ENCODE measurements around the gene TRUB2.

TRUB2 gene

DNA sequence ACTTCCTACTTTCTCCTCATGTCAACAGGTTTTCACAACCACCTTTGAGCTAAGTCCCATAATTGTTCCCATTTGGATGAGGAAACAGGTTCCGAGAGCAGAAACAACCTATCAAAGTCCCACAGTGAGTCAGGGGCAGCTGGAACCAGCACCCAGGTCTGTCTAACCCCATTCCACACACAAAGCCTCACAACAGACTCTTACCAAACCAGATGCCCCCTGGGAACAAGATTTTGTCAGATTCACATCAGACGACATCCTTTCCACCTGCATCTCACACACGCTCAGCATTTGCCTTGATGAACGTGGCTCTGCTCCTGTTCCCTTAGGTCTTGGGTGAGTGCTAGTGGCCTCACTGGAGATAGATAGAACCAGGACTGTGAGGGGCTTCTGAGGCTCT, 29.2 kb downstream of the TRUB2 start:
- in situ Hi-C loops (cut with MboI; ENCODE audit: low pct_unique_long_range_greater_than_20kb, low sequenced_read_pairs, unreplicated experiment): no loop called here

DNA sequence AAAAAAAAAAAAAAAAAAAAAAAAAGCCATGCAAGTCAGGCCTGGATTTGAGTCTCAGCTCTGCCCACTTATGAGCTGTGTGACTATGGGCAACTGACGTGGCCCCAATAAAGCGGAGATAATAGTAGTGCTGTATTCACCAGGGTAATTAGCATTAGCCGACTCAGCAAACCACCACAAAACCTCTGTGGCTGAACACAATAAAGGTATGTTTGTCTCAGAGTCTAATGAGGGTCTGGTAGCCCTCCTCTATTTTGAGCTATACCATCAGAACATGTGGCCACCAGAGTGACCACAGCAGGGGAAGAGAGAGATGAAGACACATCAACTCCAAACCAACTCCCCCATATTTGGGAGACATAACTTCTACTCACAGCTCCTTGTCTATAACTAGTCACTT, 30.2 kb downstream of the TRUB2 start:
- DNase-seq (ENCODE audit: low spot score): no peak
- in situ Hi-C loops (cut with MboI; ENCODE audit: low pct_unique_long_range_greater_than_20kb, low sequenced_read_pairs, unreplicated experiment): no loop called here
- TF ChIP-seq, protein P1, sequence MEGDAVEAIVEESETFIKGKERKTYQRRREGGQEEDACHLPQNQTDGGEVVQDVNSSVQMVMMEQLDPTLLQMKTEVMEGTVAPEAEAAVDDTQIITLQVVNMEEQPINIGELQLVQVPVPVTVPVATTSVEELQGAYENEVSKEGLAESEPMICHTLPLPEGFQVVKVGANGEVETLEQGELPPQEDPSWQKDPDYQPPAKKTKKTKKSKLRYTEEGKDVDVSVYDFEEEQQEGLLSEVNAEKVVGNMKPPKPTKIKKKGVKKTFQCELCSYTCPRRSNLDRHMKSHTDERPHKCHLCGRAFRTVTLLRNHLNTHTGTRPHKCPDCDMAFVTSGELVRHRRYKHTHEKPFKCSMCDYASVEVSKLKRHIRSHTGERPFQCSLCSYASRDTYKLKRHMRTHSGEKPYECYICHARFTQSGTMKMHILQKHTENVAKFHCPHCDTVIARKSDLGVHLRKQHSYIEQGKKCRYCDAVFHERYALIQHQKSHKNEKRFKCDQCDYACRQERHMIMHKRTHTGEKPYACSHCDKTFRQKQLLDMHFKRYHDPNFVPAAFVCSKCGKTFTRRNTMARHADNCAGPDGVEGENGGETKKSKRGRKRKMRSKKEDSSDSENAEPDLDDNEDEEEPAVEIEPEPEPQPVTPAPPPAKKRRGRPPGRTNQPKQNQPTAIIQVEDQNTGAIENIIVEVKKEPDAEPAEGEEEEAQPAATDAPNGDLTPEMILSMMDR (IDR thresholded peaks at IDR 0.05; ENCODE audit: extremely low read depth, insufficient read depth, missing control alignments): no peak

More for the DNA sequence above, 29.2 kb downstream of the TRUB2 start:
- TF ChIP-seq, protein P1 (IDR thresholded peaks at IDR 0.05; ENCODE audit: extremely low read depth, insufficient read depth, missing control alignments): no peak
- no peak for DNase-seq (ENCODE audit: low spot score)

DNA sequence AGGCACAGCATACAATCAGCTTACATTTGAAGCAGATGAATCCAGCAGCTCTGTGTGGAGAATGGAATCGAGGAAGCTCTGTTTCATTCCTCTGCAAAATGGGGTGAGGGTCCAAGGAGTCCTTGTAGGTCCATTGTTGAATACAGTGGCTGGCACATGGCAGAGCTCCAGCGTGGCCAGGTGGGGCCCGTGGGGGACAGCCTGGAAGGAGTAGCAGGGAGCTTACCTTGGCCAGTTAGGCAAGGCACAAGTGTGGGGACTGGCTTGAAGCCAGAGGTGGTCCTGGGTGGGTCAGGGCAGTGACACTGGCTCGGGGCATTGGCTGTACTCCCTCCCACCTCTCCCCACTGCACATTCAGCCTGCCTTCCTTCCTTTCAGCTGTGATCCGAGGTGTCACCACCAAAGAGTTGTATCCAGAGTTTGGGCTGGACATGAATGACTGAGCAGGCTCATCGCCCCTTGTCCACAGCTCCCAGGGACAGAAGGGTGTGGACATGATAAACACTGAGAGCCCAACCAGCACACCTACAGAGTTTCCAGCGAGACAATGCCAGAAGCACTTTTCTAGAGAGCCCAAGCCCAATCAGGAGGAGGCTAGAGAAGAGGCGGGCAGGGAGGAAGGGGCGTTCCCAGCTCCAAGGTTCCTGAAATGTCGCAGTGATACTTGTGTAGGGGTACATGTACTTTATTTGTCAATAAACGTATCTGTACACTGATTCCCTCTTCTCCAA, 33.8 kb downstream of the TRUB2 start:
- no peak for DNase-seq (ENCODE audit: low spot score)
- TF ChIP-seq, protein P1 (IDR thresholded peaks at IDR 0.05; ENCODE audit: extremely low read depth, insufficient read depth, missing control alignments): no peak
- in situ Hi-C loops (cut with MboI; ENCODE audit: low pct_unique_long_range_greater_than_20kb, low sequenced_read_pairs, unreplicated experiment): no loop called here

DNA sequence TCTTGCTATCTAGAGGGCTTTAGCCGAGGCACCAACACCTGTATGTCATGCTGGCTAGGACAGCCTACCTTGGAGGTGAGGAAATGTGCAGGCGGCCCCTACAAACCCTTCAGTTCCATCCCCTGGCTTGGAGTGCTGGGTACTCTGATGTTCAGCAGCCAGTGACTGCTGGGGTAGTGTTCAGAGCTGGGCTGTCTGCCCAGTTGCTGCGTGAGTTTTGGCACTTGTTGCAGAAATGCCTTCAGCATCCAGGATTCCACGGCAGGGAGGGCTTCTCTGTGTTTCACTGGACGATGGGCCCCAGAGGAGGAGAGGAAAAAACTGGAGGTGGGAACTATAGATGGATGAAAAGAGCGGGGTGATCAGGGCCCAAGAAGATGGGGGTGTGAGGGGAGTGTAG, 35.8 kb downstream of the TRUB2 start:
- in situ Hi-C loops (cut with MboI; ENCODE audit: low pct_unique_long_range_greater_than_20kb, low sequenced_read_pairs, unreplicated experiment): no loop called here
- TF ChIP-seq, protein P1 (IDR thresholded peaks at IDR 0.05; ENCODE audit: extremely low read depth, insufficient read depth, missing control alignments): no peak
- DNase-seq (ENCODE audit: low spot score): no peak

DNA sequence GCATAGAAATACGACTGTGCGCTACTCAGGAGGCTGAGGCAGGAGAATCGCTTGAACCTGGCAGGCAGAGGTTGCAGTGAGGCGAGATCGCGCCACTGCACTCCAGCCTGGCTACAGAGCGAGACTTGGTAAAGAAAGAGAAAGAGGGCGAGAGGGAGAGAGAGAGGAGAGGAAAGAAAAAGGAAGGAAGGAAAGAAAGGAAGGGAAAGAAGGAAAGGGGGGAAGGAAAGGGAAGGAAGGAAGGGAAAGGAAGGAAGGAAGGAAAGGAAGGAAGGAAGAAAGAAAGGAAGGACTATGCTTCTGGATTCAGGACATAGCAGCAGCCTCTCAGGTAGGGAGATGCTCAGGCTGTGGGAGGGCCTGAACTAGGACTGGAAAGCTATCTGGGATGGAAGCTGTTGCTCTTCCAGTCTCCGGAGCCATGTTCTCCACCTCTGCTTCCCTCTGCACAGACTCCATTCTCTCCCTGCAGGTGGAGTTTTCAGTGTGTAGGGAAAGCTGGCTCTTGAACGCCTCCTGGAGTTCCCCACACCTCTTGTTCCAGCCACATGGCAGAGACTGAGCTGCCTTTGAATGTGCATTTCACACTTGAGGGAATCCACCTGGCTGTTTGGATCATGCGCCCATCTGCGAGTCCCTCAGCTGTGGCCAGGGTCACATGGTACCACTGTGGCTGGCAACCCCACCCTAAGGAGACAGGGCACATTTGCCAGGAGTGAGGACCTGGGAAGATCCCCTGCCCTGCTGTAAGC, 37.0 kb downstream of the TRUB2 start:
- in situ Hi-C loops (cut with MboI; ENCODE audit: low pct_unique_long_range_greater_than_20kb, low sequenced_read_pairs, unreplicated experiment): no loop called here
- DNase-seq (ENCODE audit: low spot score): no peak
- TF ChIP-seq, protein P1 (IDR thresholded peaks at IDR 0.05; ENCODE audit: extremely low read depth, insufficient read depth, missing control alignments): no peak

DNA sequence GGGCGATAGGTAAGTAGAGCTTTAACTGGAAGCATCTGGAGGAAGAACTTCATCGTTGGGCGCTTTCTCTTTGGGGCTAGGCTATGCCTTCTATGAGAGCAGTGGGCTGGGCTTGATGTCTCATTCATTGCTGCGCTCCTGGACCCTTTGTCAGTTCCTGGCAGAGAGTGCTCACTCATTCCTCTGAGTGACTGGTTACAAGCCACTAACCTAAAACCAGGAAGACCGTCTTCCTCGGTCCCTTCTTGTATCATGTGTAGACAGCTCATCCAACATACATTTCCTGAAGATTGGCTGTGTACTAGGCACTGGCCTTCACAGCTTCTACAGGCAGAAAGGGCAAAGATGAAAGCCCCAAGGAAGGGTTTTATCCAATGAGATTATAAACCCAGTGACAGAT, 39.7 kb downstream of the TRUB2 start:
- TF ChIP-seq, protein P1 (IDR thresholded peaks at IDR 0.05; ENCODE audit: extremely low read depth, insufficient read depth, missing control alignments): no peak
- no peak for DNase-seq (ENCODE audit: low spot score)
- in situ Hi-C loops (cut with MboI; ENCODE audit: low pct_unique_long_range_greater_than_20kb, low sequenced_read_pairs, unreplicated experiment): no loop called here
